GM12891 (cell line): ENCODE data around the gene MELK.

ENCODE experiments used
- POLR2A ChIP-seq: IDR thresholded peaks from 2 replicates; pipeline ENCODE4 v1.6.1; 2011; ENCODE audit warnings: low read depth, low read length, control low read depth
- POLR2AphosphoS5 ChIP-seq: IDR thresholded peaks from 2 replicates; pipeline ENCODE4 v1.6.1; 2011; ENCODE audit warnings: low read depth, low read length, control low read depth

DNA sequence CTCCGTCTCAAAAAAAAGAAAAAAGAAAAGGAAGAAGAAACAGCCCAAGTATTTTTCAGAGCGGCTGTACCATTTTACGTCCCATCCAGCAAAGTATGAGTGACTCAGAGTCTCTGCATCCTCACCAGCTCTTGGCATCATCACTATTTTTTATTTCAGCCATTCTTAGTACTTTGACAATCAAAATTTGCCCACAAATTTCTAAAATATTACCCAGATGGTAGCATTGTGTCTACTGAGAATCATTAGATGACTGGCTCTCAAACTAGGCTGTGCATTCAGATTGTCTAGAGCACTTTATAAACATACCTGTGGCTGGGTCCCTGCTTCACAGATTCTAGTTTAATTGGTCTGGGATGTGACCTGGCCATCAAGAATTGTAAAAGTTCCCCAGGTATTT lies 21.6 kb upstream of the MELK start:
- TF ChIP-seq POLR2A (no peak), POLR2AphosphoS5 (no peak)
